ENCODE data around the gene KIAA0586. TPM values are rescaled to one million over a fixed set of nuclear protein-coding genes. Genes with fewer than 3 reads are reported as not detected.

KIAA0586 gene
- total RNA-seq, 1 donor, result 17.7 TPM

- Histone ChIP-seq H3K4me3 (ENCODE audit: insufficient read depth, low read length) (no peak overlapping the region), H4K20me1 (ENCODE audit: insufficient read depth, low read length) (no peaks in the 10 kb centered on the region), H2AFZ (ENCODE audit: low read length) (no peak overlapping the region), H3K27ac (ENCODE audit: low read depth, low read length) (no peak overlapping the region), H3K4me1 (ENCODE audit: insufficient read depth, low read length) (no peaks in the 10 kb centered on the region), H3K36me3 (ENCODE audit: insufficient read depth, low read length) (peaks cover 22% of the 10 kb centered on the region), H3K4me2 (ENCODE audit: insufficient read depth, low read length) (no peak overlapping the region), H3K9me3 (ENCODE audit: low read depth, low read length) (no peaks in the 10 kb centered on the region), H3K27me3 (ENCODE audit: insufficient read depth, low read length) (no peaks in the 10 kb centered on the region), H3K79me2 (ENCODE audit: insufficient read depth, low read length) (no peaks in the 10 kb centered on the region)
- TF ChIP-seq, protein P1, sequence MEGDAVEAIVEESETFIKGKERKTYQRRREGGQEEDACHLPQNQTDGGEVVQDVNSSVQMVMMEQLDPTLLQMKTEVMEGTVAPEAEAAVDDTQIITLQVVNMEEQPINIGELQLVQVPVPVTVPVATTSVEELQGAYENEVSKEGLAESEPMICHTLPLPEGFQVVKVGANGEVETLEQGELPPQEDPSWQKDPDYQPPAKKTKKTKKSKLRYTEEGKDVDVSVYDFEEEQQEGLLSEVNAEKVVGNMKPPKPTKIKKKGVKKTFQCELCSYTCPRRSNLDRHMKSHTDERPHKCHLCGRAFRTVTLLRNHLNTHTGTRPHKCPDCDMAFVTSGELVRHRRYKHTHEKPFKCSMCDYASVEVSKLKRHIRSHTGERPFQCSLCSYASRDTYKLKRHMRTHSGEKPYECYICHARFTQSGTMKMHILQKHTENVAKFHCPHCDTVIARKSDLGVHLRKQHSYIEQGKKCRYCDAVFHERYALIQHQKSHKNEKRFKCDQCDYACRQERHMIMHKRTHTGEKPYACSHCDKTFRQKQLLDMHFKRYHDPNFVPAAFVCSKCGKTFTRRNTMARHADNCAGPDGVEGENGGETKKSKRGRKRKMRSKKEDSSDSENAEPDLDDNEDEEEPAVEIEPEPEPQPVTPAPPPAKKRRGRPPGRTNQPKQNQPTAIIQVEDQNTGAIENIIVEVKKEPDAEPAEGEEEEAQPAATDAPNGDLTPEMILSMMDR (IDR thresholded peaks at IDR 0.05; ENCODE audit: extremely low read depth, low read depth, low read length), result no peak
- no peak for DNase-seq (ENCODE audit: insufficient read length, low spot score, missing footprints)
These were observed 12.0 kb downstream of the KIAA0586 start for GRCh38 chr14:58439476-58439875.

- no peak overlapping the region for H3K4me3 ChIP-seq (ENCODE audit: insufficient read depth, low read length)
- no peak overlapping the region for H3K4me2 ChIP-seq (ENCODE audit: insufficient read depth, low read length)
- no peaks in the 10 kb centered on the region for H3K4me1 ChIP-seq (ENCODE audit: insufficient read depth, low read length)
- H3K36me3 ChIP-seq (ENCODE audit: insufficient read depth, low read length), result peaks cover 27% of the 10 kb centered on the region
- TF ChIP-seq, protein P1 (IDR thresholded peaks at IDR 0.05; ENCODE audit: extremely low read depth, low read depth, low read length), result no peak
- no peaks in the 10 kb centered on the region for H4K20me1 ChIP-seq (ENCODE audit: insufficient read depth, low read length)
- H2AFZ ChIP-seq (ENCODE audit: low read length), result no peak overlapping the region
- no peaks in the 10 kb centered on the region for H3K27me3 ChIP-seq (ENCODE audit: insufficient read depth, low read length)
- H3K27ac ChIP-seq (ENCODE audit: low read depth, low read length), result no peak overlapping the region
- H3K9me3 ChIP-seq (ENCODE audit: low read depth, low read length), result no peaks in the 10 kb centered on the region
- no peak for DNase-seq (ENCODE audit: insufficient read length, low spot score, missing footprints)
- H3K79me2 ChIP-seq (ENCODE audit: insufficient read depth, low read length), result no peaks in the 10 kb centered on the region
These were observed 17.1 kb downstream of the KIAA0586 start for GRCh38 chr14:58444627-58445026.

GRCh38 chr14:58455593-58456265 lies 28.2 kb downstream of the KIAA0586 start:
- Histone ChIP-seq H3K9me3 (ENCODE audit: low read depth, low read length) (no peaks in the 10 kb centered on the region), H3K27me3 (ENCODE audit: insufficient read depth, low read length) (no peaks in the 10 kb centered on the region), H4K20me1 (ENCODE audit: insufficient read depth, low read length) (no peaks in the 10 kb centered on the region), H3K4me1 (ENCODE audit: insufficient read depth, low read length) (peaks cover 6% of the 10 kb centered on the region), H3K79me2 (ENCODE audit: insufficient read depth, low read length) (no peaks in the 10 kb centered on the region), H3K4me2 (ENCODE audit: insufficient read depth, low read length) (peak overlapping the region; percentile 6), H3K36me3 (ENCODE audit: insufficient read depth, low read length) (peaks cover 22% of the 10 kb centered on the region), H2AFZ (ENCODE audit: low read length) (no peak overlapping the region), H3K27ac (ENCODE audit: low read depth, low read length) (no peak overlapping the region), H3K4me3 (ENCODE audit: insufficient read depth, low read length) (no peak overlapping the region)
- peak; percentile 43 for DNase-seq (ENCODE audit: insufficient read length, low spot score, missing footprints)
- TF ChIP-seq, protein P1 (IDR thresholded peaks at IDR 0.05; ENCODE audit: extremely low read depth, low read depth, low read length), result no peak

DNA sequence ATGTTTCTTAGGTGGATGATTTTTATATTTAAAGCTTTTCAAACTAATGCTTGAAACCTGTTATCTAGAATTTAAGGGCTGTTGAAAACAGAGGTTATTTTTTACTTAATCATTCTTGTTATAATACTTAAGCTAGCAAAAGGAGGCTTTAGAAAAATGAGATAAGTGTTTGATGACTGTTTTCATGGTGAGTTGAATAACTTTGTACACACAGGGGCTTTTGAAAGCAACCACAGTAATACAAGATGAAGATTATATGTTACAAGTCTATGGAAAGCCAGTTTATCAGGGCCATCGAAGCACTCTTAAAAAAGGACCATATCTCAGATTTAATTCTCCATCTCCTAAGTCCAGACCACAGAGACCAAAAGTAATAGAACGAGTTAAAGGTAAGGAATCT lies 33.3 kb downstream of the KIAA0586 start:
- TF ChIP-seq, protein P1 (IDR thresholded peaks at IDR 0.05; ENCODE audit: extremely low read depth, low read depth, low read length), result no peak

More for the DNA sequence above, 33.3 kb downstream of the KIAA0586 start:
- no peak for DNase-seq (ENCODE audit: insufficient read length, low spot score, missing footprints)
- no peaks in the 10 kb centered on the region for H4K20me1 ChIP-seq (ENCODE audit: insufficient read depth, low read length)
- H3K4me1 ChIP-seq (ENCODE audit: insufficient read depth, low read length), result peaks cover 3% of the 10 kb centered on the region
- no peak overlapping the region for H2AFZ ChIP-seq (ENCODE audit: low read length)
- H3K4me3 ChIP-seq (ENCODE audit: insufficient read depth, low read length), result no peak overlapping the region
- no peaks in the 10 kb centered on the region for H3K79me2 ChIP-seq (ENCODE audit: insufficient read depth, low read length)
- peaks cover 22% of the 10 kb centered on the region for H3K36me3 ChIP-seq (ENCODE audit: insufficient read depth, low read length)
- H3K27me3 ChIP-seq (ENCODE audit: insufficient read depth, low read length), result no peaks in the 10 kb centered on the region
- H3K9me3 ChIP-seq (ENCODE audit: low read depth, low read length), result no peaks in the 10 kb centered on the region
- no peak overlapping the region for H3K27ac ChIP-seq (ENCODE audit: low read depth, low read length)
- no peak overlapping the region for H3K4me2 ChIP-seq (ENCODE audit: insufficient read depth, low read length)

Measured in osteoblast (primary cell).